Mesenchymal stem cell (in vitro differentiated cells and primary cell): ENCODE results near the gene HLA-DQA2. TPM values are rescaled to one million over a fixed set of nuclear protein-coding genes. Genes with fewer than 3 reads are reported as not detected.

Experiments
- DNase-seq: peaks from one replicate; pipeline ENCODE4 v3.0.0-alpha.2; 2013
- H2AFZ ChIP-seq: one replicate; pipeline ENCODE4 v1.6.1; 2013; ENCODE audit warnings: low read depth, mild to moderate bottlenecking, control low read depth, inconsistent platforms, low read length, moderate library complexity
- H2AK5ac ChIP-seq: 2 replicates; pipeline ENCODE4 v1.6.1; 2013; ENCODE audit warnings: low read length, moderate library complexity, mild to moderate bottlenecking, inconsistent platforms; ENCODE audit not compliant: severe bottlenecking
- H2BK120ac ChIP-seq: one replicate; pipeline ENCODE4 v1.6.1; 2013; ENCODE audit warnings: low read depth, mild to moderate bottlenecking, inconsistent platforms, low read length, moderate library complexity
- H2BK12ac ChIP-seq, 2 experiments: one replicate each; pipeline ENCODE4 v1.6.1; 2013; ENCODE audit warnings: inconsistent platforms in 2 of 2, low read length in 2 of 2, mild to moderate bottlenecking in 2 of 2, moderate library complexity in 2 of 2, control low read depth in 1 of 2
- H2BK15ac ChIP-seq: one replicate; pipeline ENCODE4 v1.6.1; 2013; ENCODE audit warnings: mild to moderate bottlenecking, low read depth, inconsistent platforms; ENCODE audit not compliant: poor library complexity, severe bottlenecking
- H2BK5ac ChIP-seq: 2 replicates; pipeline ENCODE4 v1.6.1; 2013; ENCODE audit warnings: low read depth, mild to moderate bottlenecking, low read length, control low read depth, inconsistent platforms; ENCODE audit not compliant: poor library complexity, severe bottlenecking
- H3K14ac ChIP-seq, 2 experiments: one replicate each; pipeline ENCODE4 v1.6.1; 2013; ENCODE audit warnings: inconsistent platforms in 2 of 2, low read length in 2 of 2, control low read depth in 1 of 2, mild to moderate bottlenecking in 1 of 2, moderate library complexity in 1 of 2
- H3K18ac ChIP-seq, 2 experiments: one replicate each; pipeline ENCODE4 v1.6.1; 2013; ENCODE audit warnings: inconsistent platforms in 2 of 2, low read length in 2 of 2, control low read depth in 1 of 2, low read depth in 1 of 2, mild to moderate bottlenecking in 1 of 2
- H3K23ac ChIP-seq, 2 experiments: one replicate each; pipeline ENCODE4 v1.6.1; 2013; ENCODE audit warnings: inconsistent platforms in 2 of 2, low read length in 2 of 2, mild to moderate bottlenecking in 2 of 2, moderate library complexity in 2 of 2, control low read depth in 1 of 2
- H3K27ac ChIP-seq: 2 replicates; pipeline ENCODE4 v1.5.1; 2013; ENCODE audit warnings: mild to moderate bottlenecking, moderate library complexity, low read length, control low read depth, inconsistent platforms; ENCODE audit not compliant: poor library complexity, severe bottlenecking
- H3K27me3 ChIP-seq, 2 experiments: 2 replicates each; pipeline versions ENCODE4 v1.6.1 to v1.7.0; 2013; ENCODE audit warnings: low read length in 2 of 2, mild to moderate bottlenecking in 2 of 2, moderate library complexity in 2 of 2, control low read depth in 1 of 2, inconsistent platforms in 1 of 2; ENCODE audit not compliant: control insufficient read depth in 1 of 2, insufficient read depth in 1 of 2
- H3K36me3 ChIP-seq, 2 experiments: 2 replicates each; pipeline versions ENCODE4 v1.6.1 to v1.7.0; 2013; ENCODE audit warnings: low read length in 2 of 2, control low read depth in 1 of 2, inconsistent platforms in 1 of 2, low read depth in 1 of 2, mild to moderate bottlenecking in 1 of 2; ENCODE audit not compliant: insufficient read depth in 2 of 2, control insufficient read depth in 1 of 2
- H3K4ac ChIP-seq, 2 experiments: one replicate each; pipeline ENCODE4 v1.6.1; 2013; ENCODE audit warnings: inconsistent platforms in 2 of 2, low read length in 2 of 2, mild to moderate bottlenecking in 2 of 2, moderate library complexity in 2 of 2, control low read depth in 1 of 2, low read depth in 1 of 2
- H3K4me1 ChIP-seq: 2 replicates; pipeline ENCODE4 v1.6.1; 2013; ENCODE audit warnings: low read depth, low read length, control low read depth; ENCODE audit not compliant: control insufficient read depth, insufficient read depth
- H3K4me2 ChIP-seq: 2 replicates; pipeline ENCODE4 v1.6.1; 2013; ENCODE audit warnings: low read length, mild to moderate bottlenecking, inconsistent platforms; ENCODE audit not compliant: poor library complexity, severe bottlenecking
- H3K4me3 ChIP-seq, 2 experiments: 2 replicates each; pipeline versions ENCODE4 v1.5.1 to v1.7.0; 2013; ENCODE audit warnings: low read length in 2 of 2, mild to moderate bottlenecking in 2 of 2, control low read depth in 1 of 2, low read depth in 1 of 2; ENCODE audit not compliant: insufficient read depth in 1 of 2
- H3K79me1 ChIP-seq: replicated peaks from 2 replicates; pipeline ENCODE4 v1.6.1; 2013; ENCODE audit warnings: mild to moderate bottlenecking, control low read depth, low read length, inconsistent platforms; ENCODE audit not compliant: poor library complexity, severe bottlenecking
- H3K9ac ChIP-seq: 2 replicates; pipeline ENCODE4 v1.7.0; 2013; ENCODE audit warnings: mild to moderate bottlenecking, low read length, moderate library complexity
- H3K9me3 ChIP-seq: 2 replicates; pipeline ENCODE4 v1.7.0; 2013; ENCODE audit warnings: mild to moderate bottlenecking, low read length; ENCODE audit not compliant: control insufficient read depth
- H4K8ac ChIP-seq: one replicate; pipeline ENCODE4 v1.6.1; 2013; ENCODE audit warnings: inconsistent platforms, mild to moderate bottlenecking, low read length, moderate library complexity
- H4K91ac ChIP-seq: one replicate; pipeline ENCODE4 v1.6.1; 2013; ENCODE audit warnings: mild to moderate bottlenecking, low read length, inconsistent platforms
- WGBS: methylation state at CpG from one replicate; pipeline ENCODE4 v1.1.7; 2013; ENCODE audit warnings: mixed read lengths; 5-methylcytosine and 5-hydroxymethylcytosine counted together
- small RNA-seq: library from polyadenylated mRNA; stranded (forward); fragments of <200 nt; extraction: miRNeasy Mini kit (QIAGEN cat#:217004); gene quantifications from one replicate; pipeline ENCODE3, GENCODE V24; 2013; ENCODE audit warnings: low read depth

The HLA-DQA2 gene

GRCh38 chr6:32794510-32794909, 53.3 kb downstream of the HLA-DQA2 start:
- H2BK120ac ChIP-seq: no peak overlapping the region
- peaks cover 1% of the 10 kb centered on the region for H3K4me1 ChIP-seq
- H3K36me3 ChIP-seq: no peaks in the 10 kb centered on the region
- H2AFZ ChIP-seq: no peak overlapping the region
- no peak overlapping the region for H3K4ac ChIP-seq
- no peak overlapping the region for H3K4me3 ChIP-seq
- no peak for DNase-seq
- H2AK5ac ChIP-seq: no peak overlapping the region
- WGBS: 97% methylated on average over 2 of the region's 2 CpGs
- H3K23ac ChIP-seq: no peak overlapping the region
- no peaks in the 10 kb centered on the region for H3K79me1 ChIP-seq
- no peak overlapping the region for H4K8ac ChIP-seq
- H3K27ac ChIP-seq: no peak overlapping the region
- no peak overlapping the region for H3K18ac ChIP-seq
- no peak overlapping the region for H2BK12ac ChIP-seq
- no peak overlapping the region for H3K4me2 ChIP-seq
- no peak overlapping the region for H3K14ac ChIP-seq
- no peak overlapping the region for H2BK15ac ChIP-seq
- H3K9ac ChIP-seq: no peak overlapping the region
- no peak overlapping the region for H2BK5ac ChIP-seq
- peaks cover 62 to 74% of the 10 kb centered on the region in 2 experiments for H3K27me3 ChIP-seq
- H4K91ac ChIP-seq: no peak overlapping the region
- no peaks in the 10 kb centered on the region for H3K9me3 ChIP-seq

Small RNA genes within 50 kb of the gene (small RNA-seq; reads per million reads assigned to genes)
- not detected for gene MIR3135B
